GM18511 (cell line): ENCODE results near the gene UQCRHL.

Source experiments
- ATAC-seq: cut with Tn5 transposase; IDR thresholded peaks from one replicate; pipeline ENCODE4 v1.9.1; 2021; ENCODE audit warnings: mild to moderate bottlenecking, moderate library complexity; ENCODE audit not compliant: unreplicated experiment

Gene UQCRHL

GRCh38 chr1:15799004-15799867 lies 8.2 kb downstream of the UQCRHL start:
- ATAC-seq, result no peak

DNA sequence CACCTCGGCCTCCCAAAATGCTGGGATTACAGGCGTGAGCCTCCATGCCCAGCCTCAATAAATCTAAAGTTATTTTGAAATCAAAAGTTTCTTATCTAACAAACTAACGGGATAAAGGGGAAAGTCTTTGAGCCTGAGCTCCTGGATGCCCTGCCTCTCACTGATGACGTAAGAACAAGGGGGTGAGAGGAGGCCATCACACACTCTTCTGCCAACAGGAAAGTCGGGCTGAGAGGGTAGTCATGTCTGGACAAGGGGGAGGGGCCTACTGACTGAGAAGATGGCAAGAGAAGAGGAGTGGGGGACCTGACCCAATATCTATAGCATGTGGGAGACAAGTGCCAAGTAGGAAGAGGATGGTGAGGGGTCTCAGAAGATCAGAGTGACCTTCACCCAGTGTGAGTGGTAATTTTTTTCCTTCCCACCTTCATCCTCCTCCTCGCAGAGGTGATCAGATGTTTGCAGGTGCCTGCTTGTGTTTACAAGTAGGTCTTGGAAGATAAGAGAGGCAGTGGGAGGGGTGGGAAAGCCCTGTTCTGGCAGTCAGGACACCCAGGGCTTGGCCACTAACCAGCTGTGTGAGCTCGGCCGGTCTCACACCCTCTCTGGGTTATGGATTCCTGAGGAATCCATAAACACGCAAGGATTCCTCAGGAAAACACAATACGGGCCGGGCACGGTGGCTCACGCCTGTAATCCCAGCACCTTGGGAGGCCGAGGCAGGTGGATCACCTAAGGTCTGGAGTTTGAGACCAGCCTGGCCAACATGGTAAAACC lies 9.6 kb downstream of the UQCRHL start:
- no peak for ATAC-seq

DNA sequence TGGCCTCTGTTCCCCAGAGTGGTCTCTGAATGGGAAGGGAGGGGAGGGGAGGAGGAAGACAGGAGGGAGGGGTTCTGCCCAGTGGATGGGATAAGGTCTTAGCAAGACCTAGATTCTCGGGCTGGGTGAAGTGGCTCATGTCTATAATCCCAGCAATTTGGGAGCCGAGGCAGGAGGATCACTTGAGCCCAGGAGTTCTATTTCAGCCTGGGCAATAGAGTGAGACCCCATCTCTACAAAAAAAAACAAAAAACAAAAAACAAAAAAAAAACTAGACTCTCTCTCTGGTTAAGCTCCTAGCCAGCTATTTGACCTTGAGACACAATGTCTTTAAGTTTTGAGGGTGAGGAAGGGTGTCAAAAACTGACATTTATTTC lies 11.4 kb downstream of the UQCRHL start:
- ATAC-seq, result no peak

DNA sequence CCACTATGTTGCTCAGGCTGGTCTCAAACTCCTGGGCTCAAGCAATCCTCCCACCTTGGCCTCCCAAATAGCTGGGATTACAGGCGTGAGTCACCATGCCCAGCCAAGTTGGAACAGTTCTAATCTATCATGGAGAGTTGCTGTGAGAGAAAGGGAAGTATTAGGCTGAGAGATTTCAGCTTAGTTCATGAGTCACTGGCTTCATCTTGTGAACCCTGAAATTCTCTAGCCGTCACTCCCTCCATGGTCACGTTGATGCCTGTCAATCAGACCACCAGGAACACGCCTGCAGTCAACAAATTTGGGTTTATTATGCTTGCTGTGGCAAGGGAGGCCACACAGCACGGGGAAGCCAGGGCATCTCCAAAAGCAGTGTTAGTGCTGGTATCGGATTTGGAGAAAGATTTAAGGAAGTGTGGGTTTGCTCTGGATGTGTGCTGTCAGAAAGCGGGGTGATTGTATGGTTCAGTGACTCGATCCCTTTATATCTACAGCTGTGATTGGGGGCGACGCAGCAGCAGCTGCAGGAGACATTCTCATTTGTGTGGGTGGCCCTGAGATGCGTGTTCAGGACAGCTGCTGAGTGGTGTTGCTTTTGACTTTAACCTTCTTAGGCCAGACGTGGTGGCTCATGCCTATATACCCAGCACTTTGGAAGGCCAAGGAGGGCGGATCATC lies 18.7 kb downstream of the UQCRHL start:
- ATAC-seq, result no peak

DNA sequence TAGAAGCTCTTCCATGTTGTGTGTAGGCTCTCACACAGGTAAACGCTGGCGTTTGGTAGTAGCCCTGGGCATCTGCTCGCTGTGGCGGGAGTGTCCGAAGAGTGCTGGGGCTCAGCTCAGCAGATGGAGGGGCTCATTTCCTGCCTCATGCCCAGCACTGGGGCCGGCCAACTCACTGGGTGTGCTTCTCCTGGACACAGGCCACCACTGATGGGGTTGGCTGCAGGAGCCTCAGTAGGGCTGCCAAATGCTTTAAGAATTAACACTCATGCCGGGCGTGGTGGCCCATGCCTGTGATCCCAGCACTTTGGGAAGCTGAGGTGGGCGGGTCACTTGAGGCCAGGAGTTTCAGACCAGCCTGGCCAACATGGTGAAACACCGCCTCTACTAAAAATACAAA lies 20.9 kb downstream of the UQCRHL start:
- ATAC-seq, result no peak

DNA sequence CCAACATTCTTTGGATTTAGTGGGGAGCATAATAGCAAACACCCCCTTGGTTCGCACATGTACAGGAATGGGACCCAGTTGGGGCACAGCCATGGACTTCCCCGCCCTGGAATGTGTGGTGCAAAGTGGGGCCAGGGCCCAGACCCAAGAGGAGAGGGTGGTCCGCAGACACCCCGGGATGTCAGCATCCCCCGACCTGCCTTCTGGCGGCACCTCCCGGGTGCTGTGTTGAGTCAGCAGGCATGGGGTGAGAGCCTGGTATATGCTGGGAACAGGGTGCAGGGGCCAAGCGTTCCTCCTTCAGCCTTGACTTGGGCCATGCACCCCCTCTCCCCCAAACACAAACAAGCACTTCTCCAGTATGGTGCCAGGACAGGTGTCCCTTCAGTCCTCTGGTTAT lies 21.8 kb downstream of the UQCRHL start:
- ATAC-seq, result no peak

DNA sequence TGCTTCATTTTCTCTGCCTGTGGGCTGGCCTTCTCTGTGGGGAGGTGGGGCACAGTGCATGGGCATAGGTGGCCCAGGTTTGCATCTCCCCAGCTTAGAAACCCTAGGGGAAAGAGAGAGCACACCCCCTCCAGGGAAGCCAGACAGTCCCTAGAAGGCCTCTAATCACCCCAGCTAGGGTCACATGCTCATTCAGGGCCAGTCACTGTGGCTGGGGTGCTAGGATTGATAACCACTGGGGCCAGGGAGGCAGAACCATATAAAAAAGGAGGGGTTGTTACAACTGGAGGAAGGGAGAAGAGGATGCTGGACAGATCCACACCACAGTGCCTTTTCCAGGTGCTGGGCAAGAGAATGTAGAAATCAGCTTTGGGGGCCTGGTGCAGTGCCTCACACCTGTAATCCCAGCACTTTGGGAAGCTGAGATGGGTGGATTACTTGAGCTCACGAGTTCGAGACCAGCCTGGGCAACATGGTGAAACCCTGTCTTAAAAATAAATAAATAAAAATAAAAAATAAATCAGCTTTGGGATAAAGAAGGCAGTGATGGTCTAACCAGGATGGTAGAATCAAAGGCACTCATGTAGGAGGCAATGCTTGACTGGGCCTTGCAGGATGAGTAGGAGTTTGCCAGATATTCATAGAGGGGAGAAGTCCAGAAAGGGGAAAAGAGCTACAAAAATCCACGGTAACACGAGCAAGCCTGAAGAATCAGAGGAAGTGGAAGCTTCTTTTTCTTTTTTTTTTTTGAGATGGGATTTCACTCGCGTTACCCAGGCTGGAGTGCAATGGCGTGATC lies 29.3 kb downstream of the UQCRHL start:
- ATAC-seq, result no peak

- ATAC-seq, result no peak
Observed at GRCh38 chr1:15775706-15776105, 31.7 kb downstream of the UQCRHL start.

DNA sequence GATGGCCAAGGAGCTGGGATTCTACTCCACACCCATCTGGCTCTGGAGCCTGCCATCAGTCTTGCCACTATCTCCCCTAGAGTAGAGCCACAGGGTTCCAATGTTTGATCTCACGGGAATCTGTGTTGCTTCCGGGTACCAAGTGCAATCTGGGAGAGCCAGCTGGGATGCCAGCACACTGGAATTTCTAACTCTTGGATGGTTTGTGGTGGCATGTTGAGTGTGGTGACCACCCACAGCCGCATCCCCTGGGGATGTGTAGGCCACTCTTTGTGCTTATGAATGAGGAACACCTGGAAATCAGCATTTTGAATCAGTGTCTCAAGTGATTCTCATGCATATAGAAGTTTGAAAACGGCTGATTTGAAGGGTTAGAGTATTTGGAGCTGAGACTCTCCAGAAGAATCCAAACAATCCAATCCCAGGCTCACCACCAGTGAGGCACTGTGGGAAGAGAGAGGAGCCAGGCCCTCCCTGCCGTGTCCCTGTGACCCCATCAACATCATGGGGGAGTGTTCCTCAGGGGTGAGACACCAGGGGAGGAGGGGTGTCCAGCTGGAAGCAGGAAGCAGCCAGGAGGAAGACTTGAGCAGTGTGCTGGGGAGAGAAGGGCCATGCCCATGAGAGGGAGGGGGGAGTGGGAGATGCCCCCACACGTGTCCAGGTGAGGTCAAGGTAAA lies 35.5 kb downstream of the UQCRHL start:
- ATAC-seq, result no peak

GRCh38 chr1:15770313-15770962 lies 37.0 kb downstream of the UQCRHL start:
- ATAC-seq, result no peak

- ATAC-seq, result no peak
Observed at GRCh38 chr1:15768388-15768787, 39.1 kb downstream of the UQCRHL start.

- no peak for ATAC-seq
Observed at GRCh38 chr1:15767941-15768340, 39.5 kb downstream of the UQCRHL start.

- no peak for ATAC-seq
Observed at GRCh38 chr1:15765495-15766194, 41.8 kb downstream of the UQCRHL start.

DNA sequence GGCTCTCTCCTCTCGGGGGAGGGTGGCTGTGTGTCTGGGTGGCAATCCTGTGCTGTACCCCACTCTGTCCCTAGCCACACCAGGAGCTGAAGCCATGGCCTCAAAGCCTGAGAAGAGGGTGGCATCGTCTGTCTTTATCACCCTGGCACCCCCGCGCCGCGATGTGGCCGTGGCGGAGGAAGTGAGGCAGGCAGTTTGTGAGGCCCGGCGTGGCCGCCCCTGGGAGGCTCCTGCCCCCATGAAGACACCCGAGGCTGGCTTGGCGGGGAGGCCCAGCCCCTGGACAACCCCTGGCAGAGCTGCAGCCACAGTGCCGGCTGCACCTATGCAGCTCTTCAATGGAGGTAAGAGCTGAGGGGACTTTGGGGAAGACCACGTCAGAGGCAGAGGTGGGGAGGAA lies 42.6 kb downstream of the UQCRHL start:
- no peak for ATAC-seq

- no peak for ATAC-seq
Observed at GRCh38 chr1:15764269-15764764, 43.1 kb downstream of the UQCRHL start.

DNA sequence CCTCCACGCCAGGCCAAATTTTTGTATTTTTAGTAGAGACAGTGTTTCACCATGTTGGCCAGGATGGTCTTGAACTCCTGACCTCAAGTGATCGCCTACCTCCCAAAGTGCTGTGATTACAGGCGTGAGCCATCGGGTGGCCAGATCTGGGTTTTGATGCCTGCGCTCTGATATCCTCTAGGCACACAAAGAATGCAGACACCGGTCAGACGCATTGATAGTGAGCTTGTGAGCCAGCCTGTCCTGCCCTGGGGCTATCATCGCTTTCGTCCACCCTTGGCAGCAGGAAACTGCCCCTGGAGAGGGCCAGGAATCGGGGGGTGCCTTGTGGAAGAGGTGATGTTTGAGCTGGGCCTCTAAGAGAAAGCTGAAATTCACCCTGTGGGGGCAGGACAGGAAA lies 44.9 kb downstream of the UQCRHL start:
- ATAC-seq, result no peak

GRCh38 chr1:15761366-15762128 lies 45.9 kb downstream of the UQCRHL start:
- no peak for ATAC-seq

- no peak for ATAC-seq
Observed at GRCh38 chr1:15760520-15761211, 46.8 kb downstream of the UQCRHL start.
